HG03469 (cell line): ENCODE measurements around the gene PAX4.

Source experiments
- ATAC-seq: cut with Tn5 transposase; IDR thresholded peaks from one replicate; pipeline ENCODE4 v1.9.1; 2021; ENCODE audit warnings: mild to moderate bottlenecking, moderate library complexity, moderate number of reproducible peaks; ENCODE audit not compliant: unreplicated experiment

Gene PAX4

DNA sequence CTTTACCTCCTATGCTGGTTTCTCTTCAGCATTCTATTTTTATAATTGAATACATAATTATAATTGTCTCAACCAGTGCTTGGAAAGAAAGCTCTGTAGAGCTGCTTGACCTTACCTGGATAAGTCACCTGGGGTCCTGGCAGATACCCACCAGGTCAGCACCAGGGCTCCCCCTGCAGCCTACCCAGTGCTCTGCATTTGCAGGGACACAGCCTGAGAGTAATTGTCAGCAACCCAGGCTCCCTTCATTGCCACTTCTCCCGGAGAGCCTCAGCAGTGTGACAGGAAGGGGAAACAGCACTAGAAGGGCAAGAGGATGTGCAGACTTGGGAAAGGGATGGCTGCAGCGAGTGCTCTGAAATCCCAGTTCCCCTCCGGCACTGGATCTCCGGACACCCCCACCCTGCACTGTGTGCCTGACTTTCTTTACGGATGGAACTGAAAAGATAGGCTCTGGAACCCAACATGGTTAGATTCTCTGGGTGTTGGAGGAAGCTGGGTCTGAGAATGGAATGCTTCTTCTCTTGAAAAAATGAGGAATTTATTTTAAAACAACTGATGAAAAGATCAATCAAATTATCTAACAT, 11.4 kb upstream of the PAX4 start:
- no peak for ATAC-seq

DNA sequence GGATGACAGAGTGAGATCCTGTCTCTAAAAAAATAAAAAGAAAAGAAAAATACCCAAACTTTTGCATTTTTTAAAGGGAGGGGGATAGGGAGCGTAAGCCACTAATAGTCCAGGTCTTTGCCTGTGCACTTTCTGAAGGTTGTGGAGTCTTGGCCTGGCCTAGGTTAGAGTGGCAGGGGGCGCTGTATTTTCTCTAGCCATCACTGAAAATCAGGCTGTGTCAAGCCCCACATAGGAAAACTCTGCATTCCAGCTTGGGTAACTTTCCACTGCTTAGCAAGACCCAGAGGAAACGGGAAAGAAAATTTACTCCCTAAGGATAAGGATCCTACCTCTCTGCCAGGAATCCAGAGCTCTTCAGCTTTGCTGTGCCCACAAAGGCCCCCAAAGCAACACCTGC, 10.5 kb upstream of the PAX4 start:
- ATAC-seq: no peak

DNA sequence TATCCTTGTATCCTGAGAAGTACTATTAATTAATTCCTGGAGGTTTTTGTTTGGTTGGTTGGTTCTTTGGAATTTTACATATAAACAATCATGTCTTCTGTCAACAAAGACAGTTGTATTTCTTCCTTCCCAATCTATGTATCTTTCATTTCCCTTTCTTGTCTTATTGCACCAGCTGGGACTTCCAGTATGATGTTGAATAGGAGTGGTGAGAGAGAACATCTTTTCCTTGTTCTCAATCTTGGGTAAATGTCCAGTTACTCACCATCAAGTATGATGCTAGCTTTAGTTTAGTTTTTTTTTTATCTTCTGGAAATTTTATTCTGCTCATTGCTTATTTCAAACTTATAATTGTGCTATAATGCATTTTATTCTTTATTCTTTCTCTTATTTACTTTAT, 7.4 kb upstream of the PAX4 start:
- no peak for ATAC-seq

DNA sequence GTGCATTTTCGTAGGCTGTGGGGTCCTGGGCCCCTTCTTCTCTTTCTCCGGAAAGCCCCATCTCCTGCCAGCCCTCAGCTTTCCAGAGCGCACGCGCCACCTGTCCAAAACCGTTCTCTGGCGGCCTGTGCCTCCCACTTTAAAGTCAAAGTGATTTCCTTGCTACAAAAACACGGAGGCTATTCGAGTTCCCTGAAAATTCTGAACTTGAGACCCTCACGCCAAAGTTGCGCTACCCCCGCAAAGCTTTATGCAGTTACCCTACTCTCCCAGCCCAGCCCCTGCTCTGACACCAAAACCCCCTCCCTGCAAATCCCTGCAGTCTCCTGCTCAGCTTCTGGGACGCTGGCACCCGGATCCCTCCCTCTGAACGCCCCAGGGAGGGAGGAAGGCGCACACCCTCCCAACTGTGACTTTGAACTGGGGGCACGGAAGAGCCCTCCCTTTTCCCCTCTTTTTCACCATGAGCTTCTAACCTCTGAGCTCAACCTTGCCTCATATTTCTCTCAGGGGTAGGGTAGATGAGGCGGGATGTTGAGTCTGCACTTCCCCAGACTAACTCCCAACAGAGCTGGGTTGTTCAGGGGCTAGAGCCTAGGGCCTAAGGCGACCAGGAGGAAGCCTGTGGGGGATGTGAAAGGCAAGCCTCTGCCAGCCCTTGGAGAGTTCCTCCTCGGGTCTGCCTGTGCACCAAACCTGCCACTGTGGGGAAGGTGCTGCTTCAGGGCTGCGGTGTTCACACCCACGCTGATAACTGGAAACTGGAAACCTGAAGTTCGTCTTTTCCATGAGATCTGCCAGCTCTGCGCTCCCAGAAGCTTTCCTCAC, 2.7 kb upstream of the PAX4 start:
- ATAC-seq: no peak

DNA sequence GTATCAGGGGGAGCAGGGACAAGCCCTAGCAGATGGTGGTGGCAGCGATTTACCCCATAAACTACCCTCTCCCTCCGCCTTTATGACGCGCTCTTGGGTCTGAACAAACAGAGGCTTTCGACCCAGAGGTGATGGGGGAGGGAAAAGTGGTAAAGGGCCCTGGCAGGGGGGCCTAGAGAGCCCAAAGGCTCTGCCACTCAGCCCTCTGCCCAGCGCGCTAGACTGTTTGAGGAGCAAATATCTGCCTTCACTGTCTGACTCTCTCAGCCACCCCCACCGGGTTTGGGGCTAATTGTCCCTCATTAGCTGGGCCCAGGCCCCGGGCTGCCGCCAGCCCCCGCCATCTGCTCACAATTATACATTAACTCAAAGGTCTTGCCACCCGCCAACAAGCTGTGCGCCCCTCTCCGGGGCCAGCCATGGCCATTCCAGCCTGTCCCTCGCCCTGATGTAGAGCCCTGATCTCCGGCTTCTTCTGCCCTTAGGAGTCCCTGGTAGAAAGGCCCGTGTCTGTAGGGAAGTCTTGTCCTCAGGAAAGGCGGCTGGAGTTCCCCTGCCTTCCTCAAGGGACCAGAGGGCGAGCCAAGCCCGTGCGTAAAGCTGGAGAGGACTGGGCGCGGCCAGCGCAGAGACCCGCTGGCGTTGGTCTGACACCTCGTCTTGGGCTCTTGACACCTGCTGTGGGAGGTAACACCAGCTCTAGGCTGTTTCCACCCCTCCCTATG, 1.9 kb upstream of the PAX4 start:
- no peak for ATAC-seq

DNA sequence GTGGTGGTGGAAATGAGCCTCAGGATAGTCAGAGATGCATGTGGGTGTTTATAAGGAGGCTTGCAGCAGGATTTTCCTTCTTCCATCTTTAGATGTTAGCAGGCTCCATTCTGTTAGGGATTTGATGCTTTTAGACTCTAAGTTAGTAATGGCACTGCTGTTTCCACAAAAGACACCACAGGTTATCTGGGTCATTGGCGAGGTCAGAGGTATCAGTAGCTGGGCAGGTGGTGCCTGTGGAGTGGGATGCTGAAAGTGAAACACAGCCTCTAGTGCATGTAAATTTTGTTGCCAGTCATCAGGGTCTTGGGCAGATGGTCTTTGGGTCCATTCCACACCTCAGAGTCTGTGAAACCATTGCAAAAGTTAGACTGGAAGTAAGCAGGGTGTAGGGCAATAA, 833 bp upstream of the PAX4 start:
- ATAC-seq: no peak

DNA sequence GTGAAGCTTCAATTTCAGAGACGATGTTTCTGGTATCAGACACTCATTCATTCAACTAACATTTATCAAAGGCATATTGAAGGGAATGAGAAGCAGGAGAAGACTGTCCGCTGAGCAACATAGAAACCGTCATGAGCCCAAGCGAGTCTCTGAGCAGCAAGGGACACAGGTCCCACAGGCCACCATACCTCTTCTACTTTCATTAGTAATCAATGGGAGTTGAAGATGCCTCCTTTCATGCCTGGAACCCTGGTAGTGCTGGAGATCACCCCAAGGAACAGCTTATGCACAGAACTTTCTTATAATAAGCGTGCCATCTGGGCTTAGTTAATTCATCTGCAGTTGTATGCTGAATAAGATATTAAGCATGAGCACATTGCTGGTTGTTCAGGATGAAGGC, 1.2 kb downstream of the PAX4 start:
- no peak for ATAC-seq

DNA sequence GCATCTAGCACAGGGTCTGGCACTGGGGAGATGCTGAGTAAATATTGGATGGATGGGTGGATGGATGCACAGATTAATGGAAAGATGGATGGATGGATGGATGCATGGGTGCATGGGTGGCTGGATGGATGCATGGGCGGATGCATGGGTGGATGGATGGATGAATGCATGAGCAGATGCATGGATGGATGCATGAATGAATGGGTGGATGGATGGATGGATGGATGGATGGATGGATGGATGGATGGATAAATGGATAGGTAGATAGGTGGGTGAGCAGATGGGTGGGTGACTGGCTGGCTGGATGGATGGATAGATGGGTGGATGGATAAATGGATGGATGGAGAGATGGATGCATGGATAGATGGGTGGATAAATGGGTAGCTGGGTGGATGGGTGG, 5.7 kb downstream of the PAX4 start:
- no peak for ATAC-seq

DNA sequence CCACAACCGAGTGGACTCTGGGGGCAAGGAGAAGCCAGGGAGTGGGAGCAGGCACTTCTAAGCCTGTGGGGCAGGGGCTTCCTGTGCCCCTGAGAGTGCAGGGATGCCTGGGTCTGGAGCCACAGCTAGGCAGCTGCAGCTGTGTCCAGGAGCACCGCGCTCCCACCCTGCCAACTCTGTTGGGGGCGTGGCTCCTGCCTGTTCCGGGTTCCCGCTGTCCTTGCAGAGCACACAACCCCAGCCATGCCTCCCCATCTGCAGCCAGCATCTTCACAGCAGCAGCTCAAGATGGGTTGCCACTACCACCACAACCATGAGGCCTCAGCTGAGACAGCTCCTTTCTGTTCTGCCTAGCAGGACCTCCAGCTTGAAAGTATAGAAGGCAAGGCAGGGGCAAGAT, 8.6 kb downstream of the PAX4 start:
- no peak for ATAC-seq

DNA sequence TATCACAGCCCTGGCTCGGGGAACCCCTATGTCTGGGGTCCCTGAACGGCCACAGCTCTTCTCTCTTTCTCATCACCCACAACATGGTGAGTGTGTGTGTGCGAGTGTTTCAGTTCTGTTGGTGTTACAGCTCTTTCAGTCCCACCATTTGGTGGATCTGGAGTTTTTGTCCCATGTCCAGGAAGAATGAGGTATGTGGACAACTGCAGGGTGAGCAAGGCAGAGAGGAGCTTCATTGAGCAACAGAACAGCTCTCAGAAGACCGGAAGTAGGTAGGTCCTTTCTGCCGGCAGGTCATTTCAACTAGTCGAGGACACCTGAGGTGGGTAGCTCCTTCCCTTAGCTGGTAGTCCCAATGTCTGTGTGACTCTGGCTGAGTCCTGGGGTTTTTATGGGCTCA, 9.5 kb downstream of the PAX4 start:
- no peak for ATAC-seq

DNA sequence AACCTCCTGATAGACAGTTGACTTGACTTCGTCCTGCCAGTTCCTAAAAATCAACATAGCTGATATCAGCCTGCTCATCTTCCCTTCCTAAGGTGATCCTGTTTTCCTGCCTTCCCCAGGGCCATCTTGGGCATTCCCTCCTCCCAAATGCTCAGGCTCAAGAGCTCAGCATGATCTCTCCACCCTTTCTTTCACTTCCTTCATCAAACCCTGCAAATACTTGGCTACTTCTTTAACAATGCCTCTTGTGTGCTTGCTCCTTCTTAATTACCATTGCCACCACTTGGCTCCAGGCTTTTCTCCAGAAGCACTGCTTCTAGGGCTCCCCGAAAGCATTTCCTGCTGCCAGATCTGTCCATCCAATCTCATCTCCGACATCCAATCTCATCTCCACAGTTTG, 17.1 kb downstream of the PAX4 start:
- no peak for ATAC-seq

DNA sequence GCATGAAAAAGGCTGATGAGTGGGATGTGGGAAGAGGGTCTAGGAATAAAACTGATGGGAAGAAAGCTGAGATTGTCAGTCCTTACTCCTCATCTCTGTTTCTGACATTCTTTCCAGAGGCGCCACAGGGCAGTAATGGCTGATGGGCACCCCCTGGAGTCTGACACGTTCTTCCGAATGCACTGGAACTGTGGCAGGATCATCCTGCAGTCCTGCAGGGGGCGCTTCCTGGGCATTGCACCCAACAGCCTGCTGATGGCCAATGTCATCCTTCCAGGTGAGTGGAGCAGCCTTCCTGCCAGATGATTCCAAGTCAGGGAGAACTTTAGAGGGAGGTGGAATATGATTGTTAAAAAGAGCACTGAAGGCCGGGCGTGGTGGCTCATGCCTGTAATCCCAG, 19.6 kb downstream of the PAX4 start:
- ATAC-seq: no peak

DNA sequence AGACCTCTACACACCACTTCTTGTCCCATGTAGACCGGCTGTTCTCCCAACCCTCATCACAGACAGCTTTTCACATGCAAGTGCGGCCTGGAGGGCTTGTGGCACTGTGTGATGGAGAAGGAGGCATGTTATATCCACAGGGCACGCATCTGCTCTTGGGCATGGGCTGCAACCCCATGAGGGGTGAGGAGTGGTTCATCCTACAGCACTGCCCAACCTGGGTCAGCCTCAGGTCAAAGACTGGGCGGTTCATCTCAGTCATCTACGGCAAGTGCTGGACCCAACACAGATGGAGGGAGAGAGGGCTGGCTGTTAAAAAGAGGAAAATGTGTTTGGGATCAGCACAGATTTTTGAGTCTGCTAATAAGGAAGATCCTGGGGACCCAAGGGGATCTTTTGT, 22.2 kb downstream of the PAX4 start:
- no peak for ATAC-seq

DNA sequence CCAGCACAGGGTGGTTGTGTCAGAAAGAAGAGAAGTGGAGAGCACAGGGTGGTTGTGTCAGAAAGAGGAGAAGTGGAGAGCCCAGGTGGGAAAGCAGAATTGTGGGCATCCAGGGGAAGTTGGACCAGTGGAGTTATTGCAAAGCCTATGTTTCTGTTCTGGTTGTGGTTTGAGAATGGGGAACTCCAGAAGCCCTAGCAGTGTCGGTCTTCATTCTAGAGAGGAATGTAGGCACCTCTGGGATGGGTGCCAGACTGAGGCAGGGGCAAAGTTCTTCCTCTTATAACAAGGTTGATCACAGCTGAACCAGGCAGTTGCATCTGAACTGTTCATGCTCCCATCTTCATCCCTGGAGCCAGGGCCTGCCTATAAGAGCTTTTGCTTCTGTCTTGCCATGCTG, 23.5 kb downstream of the PAX4 start:
- ATAC-seq: no peak

DNA sequence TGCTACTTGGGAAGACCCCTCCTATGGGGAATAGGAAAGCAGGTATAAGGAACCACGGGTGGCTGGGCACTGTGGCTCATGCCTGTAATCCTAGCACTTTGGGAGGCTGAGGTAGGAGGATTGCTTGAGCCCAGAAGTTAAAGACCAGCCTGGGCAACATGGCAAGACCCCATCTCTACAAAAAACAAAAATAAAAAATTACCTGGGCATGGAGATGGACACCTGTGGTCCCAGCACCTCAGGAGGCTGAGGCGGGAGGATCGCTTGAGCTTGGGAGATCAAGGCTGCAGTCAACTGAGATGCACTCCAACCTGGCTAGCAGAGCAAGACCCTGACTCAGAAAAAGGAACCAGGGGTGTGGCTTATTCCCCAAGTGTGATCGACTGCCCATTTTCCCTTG, 25.4 kb downstream of the PAX4 start:
- no peak for ATAC-seq

DNA sequence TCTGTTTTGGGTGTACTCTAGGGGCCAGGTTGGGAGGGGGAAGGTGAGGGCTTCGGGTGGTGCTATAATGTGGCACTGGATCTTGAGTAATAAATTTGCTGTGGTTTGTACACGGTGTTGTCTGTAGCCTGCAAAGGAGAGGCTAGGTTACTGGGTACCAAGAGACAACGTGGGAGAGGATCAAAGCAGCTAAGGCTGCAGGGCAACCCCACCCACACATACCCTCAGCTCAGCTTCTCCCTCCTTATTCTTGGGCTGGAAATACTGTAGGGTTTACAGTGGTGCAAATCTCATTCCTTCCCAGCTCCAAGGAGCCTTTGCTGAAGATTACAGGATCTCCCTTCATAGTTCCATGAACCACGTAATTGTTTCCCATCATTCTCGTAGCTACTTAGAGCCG, 26.4 kb downstream of the PAX4 start:
- ATAC-seq: no peak

DNA sequence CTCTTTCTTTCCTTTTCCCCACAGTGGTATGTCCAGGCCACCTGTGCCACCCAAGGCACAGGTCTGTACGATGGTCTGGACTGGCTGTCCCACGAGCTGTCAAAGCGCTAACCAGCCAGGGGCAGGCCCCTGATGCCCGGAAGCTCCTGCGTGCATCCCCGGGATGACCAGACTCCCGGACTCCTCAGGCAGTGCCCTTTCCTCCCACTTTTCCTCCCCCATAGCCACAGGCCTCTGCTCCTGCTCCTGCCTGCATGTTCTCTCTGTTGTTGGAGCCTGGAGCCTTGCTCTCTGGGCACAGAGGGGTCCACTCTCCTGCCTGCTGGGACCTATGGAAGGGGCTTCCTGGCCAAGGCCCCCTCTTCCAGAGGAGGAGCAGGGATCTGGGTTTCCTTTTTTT, 26.8 kb downstream of the PAX4 start:
- no peak for ATAC-seq

DNA sequence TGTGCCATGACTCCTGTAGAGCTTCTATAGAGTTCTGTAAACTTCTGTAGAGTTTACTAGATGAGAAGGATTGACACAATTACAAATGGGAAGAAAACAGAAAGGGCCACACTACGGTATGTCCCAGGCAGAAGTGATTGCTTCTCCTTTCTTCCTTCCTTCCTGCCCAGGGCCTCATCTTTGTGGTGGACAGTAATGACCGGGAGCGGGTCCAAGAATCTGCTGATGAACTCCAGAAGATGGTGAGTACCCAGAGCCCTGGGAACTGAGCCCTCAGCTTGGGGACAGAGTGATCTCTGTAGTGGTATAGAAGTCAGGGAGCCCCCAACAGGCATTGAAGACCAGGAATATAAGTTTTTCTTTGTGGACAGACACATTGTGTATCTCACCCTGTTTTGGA, 28.0 kb downstream of the PAX4 start:
- no peak for ATAC-seq

DNA sequence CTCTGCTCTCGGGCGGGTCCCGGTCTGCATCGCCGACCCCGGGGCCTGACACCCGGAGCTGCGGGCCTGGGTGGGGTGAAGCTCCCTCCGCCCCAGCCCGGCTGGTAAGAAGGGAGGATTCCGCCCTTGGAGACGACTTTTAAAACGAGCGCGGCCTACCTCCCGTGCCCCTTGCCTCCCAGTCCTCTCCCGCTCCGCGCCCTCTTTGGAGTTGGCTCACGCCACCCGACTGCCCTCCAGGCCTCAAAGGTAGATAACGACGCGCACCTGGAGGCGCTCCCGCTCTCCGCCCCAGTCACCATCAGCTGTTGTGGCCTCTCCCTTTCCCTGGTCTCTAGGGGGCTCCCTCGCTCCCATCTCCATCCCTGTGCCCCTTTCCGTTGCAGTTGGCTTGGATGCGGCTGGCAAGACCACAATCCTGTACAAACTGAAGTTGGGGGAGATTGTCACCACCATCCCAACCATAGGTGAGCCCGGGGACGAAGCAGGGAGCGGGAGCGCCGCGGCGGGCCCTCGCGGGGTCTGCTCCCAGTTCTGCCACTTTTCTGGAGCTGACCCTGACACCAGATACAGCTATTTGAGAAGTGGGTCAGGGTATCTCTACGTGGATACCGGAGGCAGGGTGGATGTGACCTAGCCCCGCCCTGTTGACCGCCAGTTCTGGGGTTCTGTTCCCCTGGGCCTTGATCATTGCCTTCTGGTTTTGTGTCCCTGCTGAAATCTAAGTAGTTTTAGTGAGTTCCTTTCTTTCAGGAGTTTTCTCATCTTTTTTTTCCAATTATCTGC, 29.1 kb downstream of the PAX4 start:
- ATAC-seq: peak; percentile 2

DNA sequence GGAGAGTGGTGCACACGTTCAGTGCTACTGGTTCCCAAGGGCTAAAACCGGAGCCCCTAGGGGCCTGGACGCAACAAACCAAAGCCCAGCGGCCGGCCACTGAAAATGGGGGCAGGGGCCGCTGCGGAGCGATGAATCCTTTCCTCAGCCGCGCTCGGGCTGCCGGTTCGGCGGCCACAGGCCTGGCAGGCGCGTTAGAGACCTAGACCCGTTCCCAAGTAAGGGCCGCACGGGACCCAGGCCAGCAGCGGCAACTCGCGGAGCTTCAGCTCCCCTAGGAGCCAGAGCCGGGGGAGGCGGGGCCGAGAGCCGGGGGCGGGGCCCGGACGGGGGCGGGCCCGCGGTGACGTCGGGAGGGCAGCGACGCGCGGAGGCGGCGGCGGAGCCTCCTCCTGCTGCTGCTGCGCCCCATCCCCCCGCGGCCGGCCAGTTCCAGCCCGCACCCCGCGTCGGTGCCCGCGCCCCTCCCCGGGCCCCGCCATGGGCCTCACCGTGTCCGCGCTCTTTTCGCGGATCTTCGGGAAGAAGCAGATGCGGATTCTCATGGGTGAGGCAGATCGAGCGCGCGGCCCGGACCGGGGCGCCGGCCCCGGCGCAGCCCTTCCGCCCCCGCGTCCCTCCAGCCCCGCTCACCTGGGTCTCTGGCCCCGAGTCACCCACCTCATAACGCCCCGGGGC, 29.8 kb downstream of the PAX4 start, which contains the start of gene ARF5:
Gene ARF5, plus strand, starts transcription at position 393 of the 678 bp plus-strand sequence. Its CDS starts 88 bp downstream, at position 481.
- ATAC-seq: peak; percentile 63

DNA sequence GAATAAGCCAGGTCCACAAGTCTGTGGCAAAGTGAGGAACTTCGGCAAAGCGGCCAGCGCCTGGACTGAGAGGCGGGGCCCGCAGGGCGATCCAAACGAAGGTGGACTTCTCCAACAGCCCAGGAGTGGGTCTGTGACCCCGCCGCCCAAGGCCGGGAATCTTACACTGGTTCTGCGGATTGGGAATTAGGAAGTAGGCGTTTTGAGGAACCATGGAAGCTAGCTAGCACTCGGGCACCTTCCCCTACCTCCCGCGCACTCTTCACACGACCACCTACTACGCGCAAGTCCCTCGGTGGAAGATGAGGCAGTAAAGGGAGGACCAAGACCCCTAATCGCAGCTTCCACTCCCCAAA, 30.3 kb downstream of the PAX4 start:
- no peak for ATAC-seq
